Mucosa of gallbladder (tissue), 1 donor: ENCODE results near the gene RTEL1. TPM values are rescaled to one million over a fixed set of nuclear protein-coding genes. Genes with fewer than 3 reads are reported as not detected.
A peak's percentile ranks its signal among the peaks of the same experiment; 100 is the strongest.
"Not testable (repeated sequence)": the region's sequence is repeated elsewhere in the genome, so short reads cannot be mapped to it uniquely, and the experiment has no call there.

Experiments
- DNase-seq: peaks from one replicate; pipeline ENCODE4 v3.0.0-alpha.2; 2020; ENCODE audit warnings: low spot score
- total RNA-seq: library from RNA; stranded (reverse); gene quantifications from one replicate; pipeline ENCODE4 v1.2.1, GENCODE V29; 2021
- donor health status: DM: no; HTN: no; CAD: no.

The RTEL1 gene
- total RNA-seq, 1 donor from 2014 or later, result 30.2 TPM

- no peak for DNase-seq
These were observed 6.9 kb downstream of the RTEL1 start for GRCh38 chr20:63664861-63665594.

GRCh38 chr20:63665708-63666107, 7.6 kb downstream of the RTEL1 start:
- no peak for DNase-seq

DNA sequence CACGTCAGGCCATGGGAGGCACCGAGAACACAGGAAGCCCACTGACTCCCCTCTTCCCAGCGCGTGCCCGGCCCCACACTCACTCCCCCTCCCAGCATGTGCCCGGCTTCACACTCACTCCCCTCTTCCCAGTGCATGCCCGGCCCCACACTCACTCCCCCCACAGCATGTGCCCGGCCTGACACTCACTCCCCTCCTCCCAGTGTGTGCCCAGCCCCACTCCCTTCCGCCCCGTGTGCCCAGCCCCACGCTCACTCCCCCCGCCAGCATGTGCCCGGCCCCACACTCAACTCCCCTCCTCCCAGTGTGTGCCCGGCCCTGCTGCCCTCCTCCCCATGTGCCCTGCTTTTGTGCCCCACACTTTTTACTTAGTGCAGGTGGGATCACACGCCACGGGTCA, 9.7 kb downstream of the RTEL1 start:
- DNase-seq, result no peak

DNA sequence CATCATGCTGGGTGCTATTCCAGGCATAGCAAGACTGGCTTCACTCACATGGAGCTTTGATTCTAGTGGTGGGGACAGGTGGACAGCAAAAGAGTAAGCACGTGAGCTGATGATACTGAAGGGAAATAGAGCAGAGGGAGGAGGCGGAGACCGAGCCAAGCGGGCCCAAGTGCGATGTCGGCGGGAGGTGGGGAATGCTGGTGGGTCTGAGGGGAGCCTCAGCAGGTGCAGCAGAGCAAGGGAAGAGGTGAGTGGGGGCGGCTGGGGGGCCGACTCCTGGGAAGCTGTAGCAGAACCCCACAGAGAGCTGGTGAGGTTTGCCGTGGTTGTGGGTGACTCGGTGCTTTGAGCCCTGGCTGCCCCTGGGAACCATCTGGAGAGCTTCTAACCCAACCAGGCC, 10.2 kb downstream of the RTEL1 start:
- DNase-seq, result no peak

DNA sequence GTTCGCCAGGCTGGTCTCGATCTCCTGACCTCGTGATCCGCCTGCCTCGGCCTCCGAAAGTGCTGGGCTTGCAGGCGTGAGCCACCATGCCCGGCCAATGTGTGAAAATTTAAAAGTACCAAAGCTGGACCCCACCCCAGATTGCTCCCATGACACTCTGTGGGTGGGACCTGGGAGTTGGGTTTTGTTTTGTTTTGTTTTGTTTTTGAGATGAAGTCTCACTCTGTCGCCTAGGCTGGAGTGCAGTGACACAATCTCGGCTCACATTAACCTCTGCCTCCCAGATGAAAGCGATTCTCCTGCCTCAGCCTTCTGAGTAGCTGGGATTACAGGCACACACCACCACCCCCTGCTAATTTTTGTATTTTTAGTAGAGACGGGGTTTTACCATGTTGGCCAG, 13.6 kb downstream of the RTEL1 start:
- DNase-seq, result not testable (repeated sequence)

DNA sequence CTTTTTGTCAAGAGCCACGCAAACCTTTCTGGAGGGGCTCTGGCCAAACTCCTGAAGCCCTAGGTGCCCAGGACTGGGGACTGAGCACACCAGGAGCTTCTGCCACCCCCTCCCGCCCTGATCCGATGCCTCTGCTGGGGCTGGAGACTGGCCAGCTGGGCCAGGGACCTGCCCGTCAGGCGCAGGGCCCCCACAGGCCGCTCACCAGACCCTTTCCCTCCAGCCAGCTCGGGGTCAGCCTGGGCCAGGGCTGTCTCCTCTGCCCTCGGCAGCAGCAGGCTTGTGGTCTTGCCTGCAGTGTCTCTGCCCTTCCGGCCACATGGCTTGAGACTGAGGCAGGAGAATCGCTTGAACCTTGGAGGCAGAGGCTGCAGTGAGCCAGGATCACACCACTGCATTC, 14.6 kb downstream of the RTEL1 start:
- DNase-seq, result no peak

DNA sequence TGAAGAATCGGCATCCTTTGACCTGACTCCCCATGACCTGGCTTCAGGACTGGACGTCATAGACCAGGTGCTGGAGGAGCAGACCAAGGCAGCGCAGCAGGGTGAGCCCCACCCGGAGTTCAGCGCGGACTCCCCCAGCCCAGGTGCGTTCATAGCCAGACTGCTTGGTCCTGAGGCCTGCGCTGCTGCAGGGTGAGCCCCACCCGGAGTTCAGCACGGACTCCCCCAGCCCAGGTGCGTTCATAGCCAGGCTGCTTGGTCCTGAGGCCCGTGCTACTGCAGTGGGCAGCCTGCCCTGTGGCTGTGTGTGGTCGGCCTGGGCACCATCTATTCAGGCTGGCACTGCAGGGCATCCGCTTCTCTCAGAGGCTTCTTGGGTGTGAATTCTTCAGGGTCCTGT, 15.8 kb downstream of the RTEL1 start:
- DNase-seq, result no peak

- DNase-seq, result no peak
These were observed 17.7 kb downstream of the RTEL1 start for GRCh38 chr20:63675681-63676368.

DNA sequence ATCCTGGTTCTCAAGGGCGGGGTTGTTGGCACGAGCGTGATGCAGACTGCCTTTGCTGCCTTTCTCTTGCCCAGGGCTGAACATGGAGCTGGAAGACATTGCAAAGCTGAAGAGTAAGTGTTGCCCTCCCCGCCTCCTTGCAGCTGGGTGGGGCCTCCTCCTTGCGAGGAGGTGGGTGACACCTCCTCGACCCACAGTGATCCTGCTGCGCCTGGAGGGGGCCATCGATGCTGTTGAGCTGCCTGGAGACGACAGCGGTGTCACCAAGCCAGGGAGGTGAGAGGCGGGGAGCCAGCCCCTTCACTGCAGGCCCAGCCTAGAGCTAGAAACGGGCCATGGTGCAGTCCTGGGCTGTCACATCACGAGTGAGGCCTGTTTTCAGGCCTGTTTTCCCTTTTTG, 20.0 kb downstream of the RTEL1 start:
- no peak for DNase-seq

GRCh38 chr20:63678667-63679465, 20.8 kb downstream of the RTEL1 start:
- DNase-seq, result no peak

DNA sequence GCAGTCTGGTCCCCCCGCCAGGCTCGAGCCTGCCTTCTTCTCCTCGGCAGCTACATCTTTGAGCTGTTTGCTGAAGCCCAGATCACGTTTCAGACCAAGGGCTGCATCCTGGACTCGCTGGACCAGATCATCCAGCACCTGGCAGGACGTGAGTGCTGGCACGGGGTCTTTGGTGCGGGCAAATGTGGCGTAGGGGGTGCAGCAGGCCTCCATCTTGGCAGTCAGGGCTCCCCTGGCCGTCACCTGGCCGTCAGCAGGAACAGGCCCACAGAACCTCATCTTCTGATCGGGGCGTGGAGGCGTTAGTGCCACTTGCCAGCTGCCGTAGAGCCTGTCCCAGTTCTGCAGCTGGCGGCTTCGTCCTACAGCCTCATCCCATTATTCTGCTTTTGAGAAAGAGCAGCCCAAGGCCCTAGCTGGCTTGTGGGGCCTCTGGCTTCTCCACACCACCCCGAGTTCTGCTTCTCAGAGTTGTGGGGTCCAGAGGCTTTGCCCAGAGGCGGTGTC, 21.7 kb downstream of the RTEL1 start:
- no peak for DNase-seq

- DNase-seq, result no peak
These were observed 22.3 kb downstream of the RTEL1 start for GRCh38 chr20:63680427-63680826.

GRCh38 chr20:63680857-63681608, 22.9 kb downstream of the RTEL1 start:
- no peak for DNase-seq

GRCh38 chr20:63681609-63682142, 23.6 kb downstream of the RTEL1 start:
- no peak for DNase-seq

- peak; percentile 74 for DNase-seq
These were observed 24.4 kb downstream of the RTEL1 start for GRCh38 chr20:63682384-63683139.

- DNase-seq, result no peak
These were observed 27.3 kb downstream of the RTEL1 start for GRCh38 chr20:63685269-63686026.

- DNase-seq, result no peak
These were observed 28.0 kb downstream of the RTEL1 start for GRCh38 chr20:63686094-63686491.

DNA sequence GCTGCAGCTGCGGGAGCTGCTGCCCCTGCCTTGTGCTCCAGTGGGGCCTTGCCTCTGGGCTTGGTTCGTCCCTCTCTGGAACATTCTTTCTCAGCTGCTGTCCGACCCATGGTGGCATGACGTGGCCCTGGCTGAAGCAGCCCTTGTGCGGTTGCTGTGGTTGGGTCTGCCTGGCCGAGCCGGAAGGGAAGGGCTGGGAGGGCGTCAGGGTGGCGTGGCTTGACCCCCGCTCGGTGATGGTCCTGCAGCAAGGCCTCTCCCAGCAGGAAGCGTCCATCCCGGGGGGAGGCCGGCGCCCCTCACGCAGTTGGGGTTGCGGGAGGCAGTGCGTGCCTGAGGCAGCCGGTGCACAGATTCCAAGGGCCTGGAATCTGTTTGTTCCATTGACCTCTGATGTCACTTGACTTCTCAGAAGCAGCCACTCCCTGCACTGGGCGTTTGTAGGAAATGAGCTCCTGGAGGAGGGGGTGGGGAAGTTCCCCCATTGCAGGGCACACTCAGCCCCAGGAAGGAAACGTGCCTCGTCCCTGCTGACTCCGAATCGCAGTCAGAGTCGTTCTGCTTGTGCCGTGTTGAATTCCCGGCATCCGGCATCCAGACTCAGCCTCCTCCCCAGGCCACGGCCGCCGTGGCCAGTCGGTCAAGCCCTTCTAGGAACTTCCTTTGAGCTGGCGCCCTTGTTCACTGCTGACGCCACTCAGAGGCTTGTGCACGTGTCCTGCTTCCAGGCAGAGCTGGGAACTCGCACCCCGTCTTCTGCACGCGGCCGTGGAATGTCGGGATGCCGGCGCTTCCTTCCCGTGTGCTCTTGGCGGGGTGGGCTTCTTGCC, 28.6 kb downstream of the RTEL1 start:
- DNase-seq, result peak; percentile 73
